GM19238 (cell line): ENCODE results near the gene MAD1L1.
"Not testable (repeated sequence)": the region's sequence is repeated elsewhere in the genome, so short reads cannot be mapped to it uniquely, and the experiment has no call there.

Experiments
- DNase-seq: peaks from one replicate; pipeline ENCODE4 v3.0.0; 2011; ENCODE audit warnings: low spot score; ENCODE audit not compliant: insufficient read length

Gene MAD1L1

GRCh38 chr7:1931256-1931950 lies 301.3 kb downstream of the MAD1L1 start:
- DNase-seq, result no peak

- no peak for DNase-seq
Measured at GRCh38 chr7:1930381-1931065, 302.2 kb downstream of the MAD1L1 start.

- not testable (repeated sequence) for DNase-seq
Measured at GRCh38 chr7:1929349-1929925, 303.3 kb downstream of the MAD1L1 start.

- no peak for DNase-seq
Measured at GRCh38 chr7:1928645-1929348, 303.9 kb downstream of the MAD1L1 start.

- no peak for DNase-seq
Measured at GRCh38 chr7:1927937-1928644, 304.7 kb downstream of the MAD1L1 start.

GRCh38 chr7:1926908-1927306 lies 305.8 kb downstream of the MAD1L1 start:
- DNase-seq, result no peak

GRCh38 chr7:1925973-1926907 lies 306.5 kb downstream of the MAD1L1 start:
- DNase-seq, result no peak

- no peak for DNase-seq
Measured at GRCh38 chr7:1925349-1925748, 307.4 kb downstream of the MAD1L1 start.

GRCh38 chr7:1924258-1924817 lies 308.4 kb downstream of the MAD1L1 start:
- no peak for DNase-seq

GRCh38 chr7:1923409-1924257 lies 309.1 kb downstream of the MAD1L1 start:
- no peak for DNase-seq

- no peak for DNase-seq
Measured at GRCh38 chr7:1922870-1923236, 309.9 kb downstream of the MAD1L1 start.

- DNase-seq, result no peak
Measured at GRCh38 chr7:1922071-1922869, 310.5 kb downstream of the MAD1L1 start.

- DNase-seq, result no peak
Measured at GRCh38 chr7:1920881-1921280, 311.9 kb downstream of the MAD1L1 start.

GRCh38 chr7:1920266-1920681 lies 312.5 kb downstream of the MAD1L1 start:
- DNase-seq, result peak; percentile 67

- peak; percentile 35 for DNase-seq
Measured at GRCh38 chr7:1919539-1920265, 313.0 kb downstream of the MAD1L1 start.

- no peak for DNase-seq
Measured at GRCh38 chr7:1918881-1919525, 313.7 kb downstream of the MAD1L1 start.

GRCh38 chr7:1918063-1918645 lies 314.6 kb downstream of the MAD1L1 start:
- DNase-seq, result no peak
